ENCODE measurements around the gene OTOS.

The OTOS gene

DNA sequence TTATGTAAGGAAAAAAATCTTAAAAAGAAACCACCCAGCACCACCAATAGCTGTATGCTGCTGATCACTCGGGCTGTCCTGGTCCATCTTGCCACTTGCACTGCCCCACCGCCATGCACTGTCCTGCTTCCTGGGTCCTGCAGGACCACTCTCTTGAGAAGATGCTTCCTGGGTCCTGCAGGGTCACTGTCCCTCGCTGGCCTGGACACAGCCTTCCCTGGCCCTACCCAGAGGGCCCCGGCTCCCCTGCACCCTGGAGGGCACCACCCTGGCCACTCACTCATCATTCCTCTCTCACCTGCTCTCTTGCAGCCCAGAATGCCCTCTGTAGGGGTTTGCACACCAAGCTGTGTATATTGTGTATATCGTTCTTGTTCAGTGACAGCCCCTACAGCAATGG, 2.4 kb upstream of the OTOS start:
- Histone ChIP-seq H3K27ac (ENCODE audit: low read depth, low read length) (no peak overlapping the region), H3K27me3 (ENCODE audit: control insufficient read depth, insufficient read depth, low read length) (peaks cover 5% of the 10 kb centered on the region; the same call in 1 of the 2 replicates), H3K9me3 (ENCODE audit: control insufficient read depth, insufficient read depth, low read depth, low read length) (peaks cover 6% of the 10 kb centered on the region; the same call in 1 of the 2 replicates), H3K36me3 (ENCODE audit: control insufficient read depth, insufficient read depth, low read length) (no peaks in the 10 kb centered on the region), H3K4me1 (ENCODE audit: control insufficient read depth, insufficient read depth, low read length) (peaks cover 21% of the 10 kb centered on the region), H3K9ac (ENCODE audit: low read length) (no peak overlapping the region), H3K4me3 (ENCODE audit: low read depth, low read length) (no peak overlapping the region)

DNA sequence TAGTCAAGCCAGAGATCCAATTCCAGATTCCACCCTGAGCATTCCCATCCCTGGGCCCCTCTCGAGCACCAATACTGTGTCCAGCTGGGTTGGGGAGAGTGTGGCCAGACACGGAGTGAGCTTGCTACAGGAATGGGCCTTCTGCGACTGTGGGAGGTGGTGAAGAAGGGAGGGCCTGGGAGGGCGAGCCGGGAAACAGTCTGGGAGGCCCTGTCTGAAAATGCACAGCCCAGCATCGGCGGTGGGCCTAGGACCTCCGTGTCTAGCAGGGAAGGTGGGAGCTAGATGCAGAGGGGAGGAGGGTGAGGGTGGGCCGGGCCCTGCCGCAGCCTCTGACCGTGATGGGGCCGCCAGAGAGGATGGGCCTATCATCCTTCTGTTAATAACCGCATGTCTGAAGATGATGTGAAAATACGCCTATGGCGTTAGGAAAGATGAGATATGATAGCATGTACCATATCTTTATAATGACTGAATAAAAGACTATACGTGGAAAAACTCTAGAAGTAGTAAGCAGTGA, 1.9 kb upstream of the OTOS start:
- Histone ChIP-seq H3K4me1 (ENCODE audit: control insufficient read depth, insufficient read depth, low read length) (peaks cover 21% of the 10 kb centered on the region), H3K9ac (ENCODE audit: low read length) (no peak overlapping the region), H3K27me3 (ENCODE audit: control insufficient read depth, insufficient read depth, low read length) (peaks cover 10% of the 10 kb centered on the region; the same call in 1 of the 2 replicates), H3K27ac (ENCODE audit: low read depth, low read length) (no peak overlapping the region), H3K4me3 (ENCODE audit: low read depth, low read length) (no peak overlapping the region), H3K9me3 (ENCODE audit: control insufficient read depth, insufficient read depth, low read depth, low read length) (peaks cover under 1% of the 10 kb centered on the region; the same call in 1 of the 2 replicates), H3K36me3 (ENCODE audit: control insufficient read depth, insufficient read depth, low read length) (no peaks in the 10 kb centered on the region)

DNA sequence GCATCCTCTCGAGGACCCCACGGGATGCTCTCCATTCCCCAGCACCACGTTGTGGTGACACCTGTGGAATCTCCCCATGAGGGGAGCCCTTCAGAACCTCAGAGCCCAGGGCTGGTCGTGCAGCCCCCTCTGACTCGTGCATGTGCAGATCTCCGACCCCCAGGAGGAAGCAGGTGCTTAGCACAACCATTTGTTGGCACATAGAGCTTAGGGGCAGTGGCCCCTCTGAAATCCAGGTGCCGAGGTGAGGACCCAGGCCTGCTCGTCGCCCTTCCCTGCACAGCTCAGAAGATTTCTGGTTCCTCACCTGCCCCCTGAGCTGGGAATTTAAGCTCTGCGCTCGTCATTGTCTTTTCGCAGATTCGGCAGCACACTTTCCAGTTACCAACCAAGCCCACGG, 1.3 kb upstream of the OTOS start:
- Histone ChIP-seq H3K4me3 (ENCODE audit: low read depth, low read length) (no peak overlapping the region), H3K9ac (ENCODE audit: low read length) (no peak overlapping the region), H3K36me3 (ENCODE audit: control insufficient read depth, insufficient read depth, low read length) (no peaks in the 10 kb centered on the region), H3K27ac (ENCODE audit: low read depth, low read length) (no peak overlapping the region), H3K4me1 (ENCODE audit: control insufficient read depth, insufficient read depth, low read length) (peaks cover 21% of the 10 kb centered on the region), H3K27me3 (ENCODE audit: control insufficient read depth, insufficient read depth, low read length) (peaks cover 16% of the 10 kb centered on the region; the same call in 1 of the 2 replicates), H3K9me3 (ENCODE audit: control insufficient read depth, insufficient read depth, low read depth, low read length) (no peaks in the 10 kb centered on the region)

DNA sequence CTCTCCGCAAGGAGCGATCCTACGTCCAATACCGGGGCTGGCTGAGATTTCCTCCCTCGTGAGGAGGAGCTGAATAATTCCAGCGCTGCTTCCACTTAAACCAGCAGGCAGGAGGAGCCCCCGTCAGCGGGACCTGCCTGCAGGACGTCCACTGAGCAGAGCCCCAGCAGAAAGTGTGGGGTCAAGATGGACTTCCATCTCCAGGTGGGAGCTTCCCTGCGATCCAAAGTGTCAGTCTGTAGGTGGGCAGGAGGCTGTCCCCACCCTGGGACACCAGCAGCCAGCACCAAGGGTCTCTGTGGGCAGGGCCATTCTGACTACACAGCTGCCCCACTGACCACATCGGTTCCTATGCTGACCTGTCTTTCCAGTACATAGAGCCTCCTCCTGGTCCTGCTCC, 462 bp upstream of the OTOS start:
- Histone ChIP-seq H3K9me3 (ENCODE audit: control insufficient read depth, insufficient read depth, low read depth, low read length) (no peaks in the 10 kb centered on the region), H3K9ac (ENCODE audit: low read length) (no peak overlapping the region), H3K27ac (ENCODE audit: low read depth, low read length) (no peak overlapping the region), H3K4me3 (ENCODE audit: low read depth, low read length) (no peak overlapping the region), H3K36me3 (ENCODE audit: control insufficient read depth, insufficient read depth, low read length) (no peaks in the 10 kb centered on the region), H3K27me3 (ENCODE audit: control insufficient read depth, insufficient read depth, low read length) (peaks cover 17% of the 10 kb centered on the region; the same call in 1 of the 2 replicates), H3K4me1 (ENCODE audit: control insufficient read depth, insufficient read depth, low read length) (peaks cover 21% of the 10 kb centered on the region)

DNA sequence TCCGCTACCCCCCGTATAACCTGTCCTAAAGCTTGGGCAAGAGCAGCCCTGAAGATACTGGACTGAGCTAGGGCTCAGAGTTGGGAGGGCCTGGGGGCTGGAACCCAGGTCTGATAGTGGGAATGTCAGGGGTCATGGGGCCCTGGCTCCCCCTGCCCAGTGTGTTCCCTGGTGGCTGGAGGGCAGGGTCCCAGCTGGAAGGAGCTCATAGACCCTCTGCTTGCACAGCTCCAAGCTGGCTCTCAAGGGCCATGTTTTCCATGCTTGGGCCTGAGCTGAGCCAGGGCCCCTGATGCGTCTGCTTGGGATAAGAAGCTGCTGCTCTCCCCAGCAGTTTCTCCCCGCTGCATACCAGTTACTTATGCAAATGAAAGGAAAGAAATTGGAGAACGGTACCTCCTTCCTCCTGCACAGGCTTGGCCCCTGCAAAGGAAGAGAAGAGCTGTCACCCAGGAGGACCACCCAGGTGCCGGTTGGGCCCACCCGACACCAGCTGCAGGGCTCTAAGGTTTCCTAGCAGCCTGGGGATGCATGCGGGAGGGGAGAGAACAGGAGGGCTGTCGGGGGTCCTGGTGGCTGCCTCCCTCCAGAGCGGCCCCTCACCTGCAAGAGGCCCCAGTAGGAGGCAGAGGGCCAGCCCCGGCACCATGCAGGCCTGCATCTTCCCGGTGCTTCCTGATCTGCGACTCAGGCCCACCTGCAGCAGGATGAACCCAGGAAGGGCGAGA, 628 bp downstream of the OTOS start:
- Histone ChIP-seq H3K9me3 (ENCODE audit: control insufficient read depth, insufficient read depth, low read depth, low read length) (no peaks in the 10 kb centered on the region), H3K27ac (ENCODE audit: low read depth, low read length) (no peak overlapping the region), H3K9ac (ENCODE audit: low read length) (no peak overlapping the region), H3K4me3 (ENCODE audit: low read depth, low read length) (no peak overlapping the region), H3K4me1 (ENCODE audit: control insufficient read depth, insufficient read depth, low read length) (peaks cover 25% of the 10 kb centered on the region), H3K27me3 (ENCODE audit: control insufficient read depth, insufficient read depth, low read length) (peaks cover 17% of the 10 kb centered on the region; the same call in 1 of the 2 replicates), H3K36me3 (ENCODE audit: control insufficient read depth, insufficient read depth, low read length) (no peaks in the 10 kb centered on the region)

DNA sequence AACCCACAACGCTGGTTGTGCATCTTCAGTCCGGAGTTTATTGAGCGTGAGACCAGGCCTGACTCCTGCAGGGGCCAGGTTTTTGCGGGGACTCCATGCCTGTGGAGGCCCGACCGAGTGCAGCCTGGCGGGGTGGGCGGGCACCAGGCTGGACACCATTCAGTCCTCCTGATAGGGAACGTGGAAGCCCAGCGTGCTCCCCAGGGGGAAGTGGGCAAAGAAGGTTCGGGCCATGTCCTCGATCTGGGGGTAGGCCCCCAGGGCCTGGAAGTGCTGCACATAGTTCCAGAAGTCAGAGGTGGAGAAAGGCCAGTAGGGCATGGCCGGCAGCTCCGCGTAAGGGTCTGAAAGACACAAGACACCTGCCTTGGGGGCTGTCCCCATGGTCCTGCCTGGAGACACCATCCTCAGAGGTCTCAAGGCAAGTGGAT, 1.4 kb downstream of the OTOS start:
- no peak overlapping the region for H3K27ac ChIP-seq (ENCODE audit: low read depth, low read length)
- H3K4me3 ChIP-seq (ENCODE audit: low read depth, low read length), result no peak overlapping the region
- no peaks in the 10 kb centered on the region for H3K36me3 ChIP-seq (ENCODE audit: control insufficient read depth, insufficient read depth, low read length)
- H3K9me3 ChIP-seq (ENCODE audit: control insufficient read depth, insufficient read depth, low read depth, low read length), result no peaks in the 10 kb centered on the region
- peaks cover 17% of the 10 kb centered on the region; the same call in 1 of the 2 replicates for H3K27me3 ChIP-seq (ENCODE audit: control insufficient read depth, insufficient read depth, low read length)
- H3K4me1 ChIP-seq (ENCODE audit: control insufficient read depth, insufficient read depth, low read length), result peaks cover 24% of the 10 kb centered on the region
- H3K9ac ChIP-seq (ENCODE audit: low read length), result no peak overlapping the region

DNA sequence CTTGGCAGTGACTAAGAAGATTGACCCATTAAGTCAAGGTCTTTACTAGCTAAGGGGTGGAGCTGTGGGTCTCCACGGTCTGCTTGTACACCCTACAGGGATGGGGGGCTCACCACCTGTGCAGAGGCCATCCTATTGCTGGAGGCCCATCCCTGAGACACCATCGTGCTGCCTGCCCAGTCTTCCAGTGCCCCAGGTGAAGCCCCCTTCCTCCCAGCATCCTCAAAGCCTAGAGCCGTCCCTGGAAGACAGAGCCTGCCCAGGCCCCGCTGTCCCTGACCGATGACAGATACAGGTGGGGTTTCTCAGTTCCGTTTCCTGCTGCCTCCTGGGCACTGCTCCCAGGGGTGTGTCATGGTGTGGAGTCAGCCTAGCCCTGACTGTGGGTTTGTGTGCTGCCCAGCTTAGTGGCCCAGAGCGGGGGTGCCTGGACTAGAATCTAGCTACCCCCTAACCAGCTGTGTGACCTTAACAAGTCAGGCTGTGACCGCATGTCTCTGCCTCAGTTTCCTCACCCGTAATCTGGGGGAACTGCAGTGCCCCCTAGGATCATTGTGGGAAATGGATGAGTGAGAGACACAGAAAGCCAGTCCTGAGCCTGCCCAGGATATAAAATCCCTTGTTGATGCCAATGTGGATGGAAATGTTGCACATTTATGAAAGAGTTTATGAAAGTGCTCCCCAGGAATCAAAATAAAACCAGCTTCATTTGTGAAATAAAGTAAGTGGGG, 2.0 kb downstream of the OTOS start:
- Histone ChIP-seq H3K36me3 (ENCODE audit: control insufficient read depth, insufficient read depth, low read length) (peaks cover 5% of the 10 kb centered on the region), H3K9me3 (ENCODE audit: control insufficient read depth, insufficient read depth, low read depth, low read length) (no peaks in the 10 kb centered on the region), H3K9ac (ENCODE audit: low read length) (no peak overlapping the region), H3K27ac (ENCODE audit: low read depth, low read length) (no peak overlapping the region), H3K4me1 (ENCODE audit: control insufficient read depth, insufficient read depth, low read length) (peaks cover 22% of the 10 kb centered on the region), H3K27me3 (ENCODE audit: control insufficient read depth, insufficient read depth, low read length) (peaks cover 17% of the 10 kb centered on the region; the same call in 1 of the 2 replicates), H3K4me3 (ENCODE audit: low read depth, low read length) (no peak overlapping the region)

DNA sequence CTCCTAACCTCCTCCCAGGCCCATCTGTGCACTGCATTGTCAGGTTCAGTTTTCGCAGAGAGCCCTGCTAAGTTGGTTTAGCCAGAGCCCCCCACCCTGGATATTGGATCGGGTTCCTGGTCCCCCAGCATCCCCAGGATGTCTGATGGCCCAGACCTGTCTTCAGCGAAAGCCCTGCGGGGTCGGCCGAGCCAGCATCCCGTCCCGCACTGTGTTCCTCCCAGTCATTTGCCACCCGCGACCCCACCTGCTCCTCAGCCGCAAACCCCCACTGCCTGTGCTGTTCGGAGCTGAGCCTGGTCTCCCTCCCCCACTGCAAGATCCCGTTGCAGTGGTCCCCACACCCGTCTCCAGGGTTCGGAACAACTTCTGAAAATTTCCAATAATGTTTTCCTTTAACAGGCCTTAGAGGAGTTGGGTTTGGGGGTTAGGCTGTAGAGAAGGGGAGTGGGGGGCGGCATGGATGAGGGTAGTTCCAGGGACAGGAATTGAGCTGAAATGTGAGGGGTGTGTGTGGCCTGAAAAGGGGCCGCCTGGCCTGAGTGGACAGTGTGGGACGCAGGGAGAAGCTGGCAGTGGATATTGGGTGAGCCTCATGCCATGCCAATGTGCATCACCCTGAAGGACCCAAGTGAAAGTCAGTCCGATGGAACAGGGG, 2.7 kb downstream of the OTOS start:
- H3K4me1 ChIP-seq (ENCODE audit: control insufficient read depth, insufficient read depth, low read length), result peaks cover 22% of the 10 kb centered on the region
- H3K27me3 ChIP-seq (ENCODE audit: control insufficient read depth, insufficient read depth, low read length), result peaks cover 17% of the 10 kb centered on the region; the same call in 1 of the 2 replicates
- no peaks in the 10 kb centered on the region for H3K9me3 ChIP-seq (ENCODE audit: control insufficient read depth, insufficient read depth, low read depth, low read length)
- H3K9ac ChIP-seq (ENCODE audit: low read length), result no peak overlapping the region
- no peak overlapping the region for H3K4me3 ChIP-seq (ENCODE audit: low read depth, low read length)
- H3K36me3 ChIP-seq (ENCODE audit: control insufficient read depth, insufficient read depth, low read length), result peaks cover 12% of the 10 kb centered on the region
- no peak overlapping the region for H3K27ac ChIP-seq (ENCODE audit: low read depth, low read length)

DNA sequence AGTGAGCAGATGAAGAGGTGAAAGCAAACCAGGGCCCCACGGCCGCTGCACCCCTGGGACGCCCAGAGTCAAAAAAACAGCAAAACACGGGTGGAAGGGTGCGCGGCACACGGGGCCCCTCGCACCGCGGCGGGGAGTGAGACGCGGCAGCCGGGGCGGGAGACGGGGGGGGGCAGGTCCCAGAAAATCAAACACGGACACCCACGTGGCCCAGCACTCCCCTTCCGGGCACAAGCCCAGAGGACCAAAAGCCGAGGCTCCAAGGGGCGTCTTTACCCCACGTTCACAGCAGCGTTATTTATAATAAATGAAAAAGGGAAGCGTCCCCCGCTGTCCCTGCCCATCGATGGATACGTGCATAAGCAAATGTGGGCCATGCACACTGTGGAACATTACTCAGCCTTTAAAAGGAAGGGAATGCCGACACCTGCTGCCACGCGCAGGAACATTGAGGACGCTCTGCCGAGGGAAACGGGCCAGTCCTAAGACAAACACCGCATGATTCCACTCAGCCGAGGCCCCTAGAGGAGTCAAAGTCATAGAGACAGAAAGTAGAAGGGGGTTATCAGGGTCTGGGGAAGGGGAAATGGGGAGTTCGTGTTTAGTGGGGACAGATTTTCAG, 3.7 kb downstream of the OTOS start:
- Histone ChIP-seq H3K9ac (ENCODE audit: low read length) (no peak overlapping the region), H3K27ac (ENCODE audit: low read depth, low read length) (no peak overlapping the region), H3K4me3 (ENCODE audit: low read depth, low read length) (peak overlapping the region; percentile 98), H3K4me1 (ENCODE audit: control insufficient read depth, insufficient read depth, low read length) (peaks cover 22% of the 10 kb centered on the region), H3K36me3 (ENCODE audit: control insufficient read depth, insufficient read depth, low read length) (peaks cover 21% of the 10 kb centered on the region), H3K9me3 (ENCODE audit: control insufficient read depth, insufficient read depth, low read depth, low read length) (no peaks in the 10 kb centered on the region), H3K27me3 (ENCODE audit: control insufficient read depth, insufficient read depth, low read length) (peaks cover 17% of the 10 kb centered on the region; the same call in 1 of the 2 replicates)

DNA sequence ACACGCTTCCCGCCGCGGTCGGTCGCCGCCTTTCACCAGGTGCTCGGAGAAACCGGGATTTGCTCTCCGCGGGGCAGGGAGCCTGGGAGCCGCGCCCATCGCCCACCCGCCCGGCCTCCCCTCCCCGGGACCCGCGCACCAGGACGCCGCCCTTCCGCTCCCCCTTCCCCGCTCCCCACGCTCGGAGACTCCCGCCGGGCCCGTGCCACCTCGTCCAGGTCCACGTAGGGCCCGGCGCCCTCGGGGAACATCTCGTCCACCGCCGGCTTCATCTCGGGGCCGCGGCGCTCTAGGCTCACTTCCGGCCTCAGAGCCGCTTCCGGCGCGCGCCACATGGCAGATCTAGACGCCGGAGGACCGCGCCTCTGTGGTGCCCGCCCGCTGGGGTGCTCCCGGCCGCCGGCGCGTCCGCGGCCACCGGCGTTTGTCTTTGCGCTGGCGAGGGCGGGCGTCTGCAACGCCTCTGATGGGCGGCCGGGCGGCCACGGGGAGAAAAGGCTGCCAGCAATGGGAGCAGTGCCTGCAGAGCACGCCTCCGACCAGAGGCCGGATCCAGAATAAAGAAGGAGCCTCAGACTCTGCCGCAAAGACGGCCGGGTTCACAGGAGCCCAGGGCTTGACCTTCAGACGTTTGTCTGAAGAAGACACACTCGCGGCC, 4.3 kb downstream of the OTOS start, which contains the start of gene COPS9:
COPS9 (minus strand) TSS at position 293 of the 658 bp plus-strand sequence; CDS start at position 272, 21 bp downstream.
- H3K27me3 ChIP-seq (ENCODE audit: control insufficient read depth, insufficient read depth, low read length), result peaks cover 17% of the 10 kb centered on the region; the same call in 1 of the 2 replicates
- peak within 1 kb of the TSS; percentile 98 for H3K4me3 ChIP-seq (ENCODE audit: low read depth, low read length)
- peaks cover 22% of the 10 kb centered on the region for H3K4me1 ChIP-seq (ENCODE audit: control insufficient read depth, insufficient read depth, low read length)
- H3K27ac ChIP-seq (ENCODE audit: low read depth, low read length), result peak within 1 kb of the TSS; percentile 56; the same call in 1 of the 2 replicates
- no peaks in the 10 kb centered on the region for H3K9me3 ChIP-seq (ENCODE audit: control insufficient read depth, insufficient read depth, low read depth, low read length)
- H3K9ac ChIP-seq (ENCODE audit: low read length), result peak within 1 kb of the TSS; percentile 91
- H3K36me3 ChIP-seq (ENCODE audit: control insufficient read depth, insufficient read depth, low read length), result peaks cover 28% of the 10 kb centered on the region
